Measurements from ENCODE around the gene SPDEF.

The SPDEF gene

DNA sequence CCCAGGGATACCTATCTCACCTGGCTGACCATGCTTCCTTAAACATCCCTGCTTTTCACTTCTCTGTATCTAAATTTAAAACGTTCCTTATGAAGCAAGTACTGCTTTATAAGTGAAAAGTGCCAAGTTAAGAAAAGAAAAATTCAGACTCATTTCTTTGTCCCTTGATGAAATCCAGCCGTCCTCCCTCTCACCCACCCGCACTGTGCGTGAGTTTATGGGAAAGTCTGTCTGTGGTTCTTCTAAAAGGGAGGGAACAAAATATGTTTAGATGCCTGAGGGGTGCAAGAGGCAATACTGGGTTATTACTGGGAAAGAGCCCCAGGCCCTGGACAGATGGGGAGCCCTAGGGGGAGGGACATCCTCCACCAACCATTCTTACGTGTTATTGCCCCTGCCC lies 31.2 kb downstream of the SPDEF start:
- TF ChIP-seq TCF12 (IDR thresholded peaks at IDR 0.05; ENCODE audit: low read depth) (no peak), RAD21 (IDR thresholded peaks at IDR 0.05; ENCODE audit: low read depth) (no peak), REST (IDR thresholded peaks at IDR 0.05; ENCODE audit: low read depth) (no peak), MAX (IDR thresholded peaks at IDR 0.05) (no peak), TAF1 (IDR thresholded peaks at IDR 0.05; ENCODE audit: low read depth) (no peak), EP300 (IDR thresholded peaks at IDR 0.05; ENCODE audit: borderline replicate concordance) (no peak), CEBPB (IDR thresholded peaks at IDR 0.05) (no peak)

- TF ChIP-seq EP300 (IDR thresholded peaks at IDR 0.05; ENCODE audit: borderline replicate concordance) (no peak), TCF12 (IDR thresholded peaks at IDR 0.05; ENCODE audit: low read depth) (no peak), RAD21 (IDR thresholded peaks at IDR 0.05; ENCODE audit: low read depth) (no peak), CEBPB (IDR thresholded peaks at IDR 0.05) (no peak), TEAD4 (IDR thresholded peaks at IDR 0.05) (no peak)
Measured at GRCh38 chr6:34524499-34524898, 31.6 kb downstream of the SPDEF start.

DNA sequence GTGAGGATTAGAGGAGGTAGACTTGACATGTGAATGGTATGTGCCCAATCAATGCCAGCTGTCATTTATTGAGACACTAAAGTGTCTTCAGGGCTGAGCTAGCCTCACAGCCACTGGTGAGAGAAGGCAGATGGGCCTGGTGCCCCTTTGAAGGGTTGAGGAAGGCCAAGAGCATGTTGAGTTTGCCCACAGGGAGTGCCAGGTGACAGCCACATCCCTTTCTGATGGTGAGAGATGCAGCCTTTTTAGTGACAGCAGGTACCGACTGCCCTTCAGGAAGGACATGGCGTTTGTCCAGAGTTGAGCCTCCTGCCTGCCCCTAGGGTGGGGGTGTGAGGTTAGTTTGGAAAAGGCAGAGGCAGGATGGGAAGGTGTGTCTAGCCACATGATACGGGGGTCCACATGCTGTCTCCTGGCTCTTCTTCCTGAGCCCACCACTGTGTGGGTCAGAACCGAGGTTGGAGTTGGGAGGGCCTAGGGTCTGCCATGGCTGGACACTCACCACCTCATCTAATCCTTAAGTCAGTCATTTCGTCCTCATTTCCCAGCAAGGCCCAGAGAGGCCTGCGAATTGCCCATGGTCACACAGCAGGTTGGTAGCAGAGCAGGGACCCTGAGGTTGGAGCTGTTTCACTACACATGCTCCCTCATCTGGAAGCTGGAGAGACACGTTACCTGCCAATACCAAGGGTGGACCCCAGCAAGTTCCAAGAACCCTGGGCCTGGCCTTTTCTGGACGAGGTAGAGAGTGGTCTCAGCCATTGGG lies 32.5 kb downstream of the SPDEF start:
- TF ChIP-seq, protein P1, sequence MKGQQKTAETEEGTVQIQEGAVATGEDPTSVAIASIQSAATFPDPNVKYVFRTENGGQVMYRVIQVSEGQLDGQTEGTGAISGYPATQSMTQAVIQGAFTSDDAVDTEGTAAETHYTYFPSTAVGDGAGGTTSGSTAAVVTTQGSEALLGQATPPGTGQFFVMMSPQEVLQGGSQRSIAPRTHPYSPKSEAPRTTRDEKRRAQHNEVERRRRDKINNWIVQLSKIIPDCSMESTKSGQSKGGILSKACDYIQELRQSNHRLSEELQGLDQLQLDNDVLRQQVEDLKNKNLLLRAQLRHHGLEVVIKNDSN (IDR thresholded peaks at IDR 0.05): no peak
- no peak for TF ChIP-seq FOXM1 (IDR thresholded peaks at IDR 0.05; ENCODE audit: borderline replicate concordance, low read depth)
- no peak for TF ChIP-seq TAF1 (IDR thresholded peaks at IDR 0.05; ENCODE audit: low read depth)
- TF ChIP-seq REST (IDR thresholded peaks at IDR 0.05; ENCODE audit: low read depth): no peak
- TF ChIP-seq EGR1 (IDR thresholded peaks at IDR 0.05): no peak
- no peak for TF ChIP-seq CREB1 (IDR thresholded peaks at IDR 0.05; ENCODE audit: low read depth)
- no peak for TF ChIP-seq TCF12 (IDR thresholded peaks at IDR 0.05; ENCODE audit: low read depth)
- TF ChIP-seq MAX (IDR thresholded peaks at IDR 0.05): no peak
- TF ChIP-seq RAD21 (IDR thresholded peaks at IDR 0.05; ENCODE audit: low read depth): no peak
- no peak for TF ChIP-seq TEAD4 (IDR thresholded peaks at IDR 0.05)
- TF ChIP-seq YY1 (IDR thresholded peaks at IDR 0.05; ENCODE audit: low read depth): no peak
- no peak for TF ChIP-seq ZBTB7A (IDR thresholded peaks at IDR 0.05; ENCODE audit: low read depth)
- TF ChIP-seq EP300 (IDR thresholded peaks at IDR 0.05; ENCODE audit: borderline replicate concordance): no peak
- no peak for TF ChIP-seq CEBPB (IDR thresholded peaks at IDR 0.05)
- TF ChIP-seq NFIC (IDR thresholded peaks at IDR 0.05): no peak

GRCh38 chr6:34522761-34523160 lies 33.4 kb downstream of the SPDEF start:
- TF ChIP-seq NFIC (IDR thresholded peaks at IDR 0.05) (no peak), EP300 (IDR thresholded peaks at IDR 0.05; ENCODE audit: borderline replicate concordance) (no peak), CREB1 (IDR thresholded peaks at IDR 0.05; ENCODE audit: low read depth) (no peak), CEBPB (IDR thresholded peaks at IDR 0.05) (no peak), YY1 (IDR thresholded peaks at IDR 0.05; ENCODE audit: low read depth) (no peak), TEAD4 (IDR thresholded peaks at IDR 0.05) (no peak), REST (IDR thresholded peaks at IDR 0.05; ENCODE audit: low read depth) (no peak), MAX (IDR thresholded peaks at IDR 0.05) (no peak), TAF1 (IDR thresholded peaks at IDR 0.05; ENCODE audit: low read depth) (no peak), ZBTB7A (IDR thresholded peaks at IDR 0.05; ENCODE audit: low read depth) (no peak), FOXM1 (IDR thresholded peaks at IDR 0.05; ENCODE audit: borderline replicate concordance, low read depth) (no peak), EGR1 (IDR thresholded peaks at IDR 0.05) (no peak), TCF12 (IDR thresholded peaks at IDR 0.05; ENCODE audit: low read depth) (no peak), RAD21 (IDR thresholded peaks at IDR 0.05; ENCODE audit: low read depth) (no peak)
- TF ChIP-seq, protein P1 (IDR thresholded peaks at IDR 0.05): no peak
